ENCODE data around the gene TTF1.

The TTF1 gene

GRCh38 chr9:132401824-132402223 is 4.8 kb downstream of the TTF1 start:
- Histone ChIP-seq H3K4me2 (ENCODE audit: low read depth, low read length, poor library complexity, severe bottlenecking) (peak overlapping the region; percentile 100), H3K27me3 (ENCODE audit: insufficient read depth, low read length, poor library complexity, severe bottlenecking) (peaks cover 7% of the 10 kb centered on the region), H2AFZ (ENCODE audit: low read length) (no peak overlapping the region), H3K4me1 (ENCODE audit: insufficient read depth, low read length, poor library complexity, severe bottlenecking) (peaks cover 44% of the 10 kb centered on the region), H3K36me3 (ENCODE audit: insufficient read depth, low read length) (peaks cover 53% of the 10 kb centered on the region), H3K9ac (ENCODE audit: low read depth, low read length, poor library complexity, severe bottlenecking) (no peak overlapping the region), H3F3A (ENCODE audit: low read depth) (peaks cover 9% of the 10 kb centered on the region), H3K4me3 (ENCODE audit: low read length, poor library complexity, severe bottlenecking) (no peak overlapping the region), H3K79me2 (ENCODE audit: insufficient read depth, low read length) (peaks cover 78% of the 10 kb centered on the region), H4K20me1 (ENCODE audit: insufficient read depth, low read length, poor library complexity, severe bottlenecking) (peaks cover 35% of the 10 kb centered on the region), H3K9me3 (ENCODE audit: insufficient read depth, low read depth, low read length) (no peaks in the 10 kb centered on the region), H3K9me2 (replicated peaks; ENCODE audit: low read depth, low read length) (no peaks in the 10 kb centered on the region)
- TF ChIP-seq, protein P1, sequence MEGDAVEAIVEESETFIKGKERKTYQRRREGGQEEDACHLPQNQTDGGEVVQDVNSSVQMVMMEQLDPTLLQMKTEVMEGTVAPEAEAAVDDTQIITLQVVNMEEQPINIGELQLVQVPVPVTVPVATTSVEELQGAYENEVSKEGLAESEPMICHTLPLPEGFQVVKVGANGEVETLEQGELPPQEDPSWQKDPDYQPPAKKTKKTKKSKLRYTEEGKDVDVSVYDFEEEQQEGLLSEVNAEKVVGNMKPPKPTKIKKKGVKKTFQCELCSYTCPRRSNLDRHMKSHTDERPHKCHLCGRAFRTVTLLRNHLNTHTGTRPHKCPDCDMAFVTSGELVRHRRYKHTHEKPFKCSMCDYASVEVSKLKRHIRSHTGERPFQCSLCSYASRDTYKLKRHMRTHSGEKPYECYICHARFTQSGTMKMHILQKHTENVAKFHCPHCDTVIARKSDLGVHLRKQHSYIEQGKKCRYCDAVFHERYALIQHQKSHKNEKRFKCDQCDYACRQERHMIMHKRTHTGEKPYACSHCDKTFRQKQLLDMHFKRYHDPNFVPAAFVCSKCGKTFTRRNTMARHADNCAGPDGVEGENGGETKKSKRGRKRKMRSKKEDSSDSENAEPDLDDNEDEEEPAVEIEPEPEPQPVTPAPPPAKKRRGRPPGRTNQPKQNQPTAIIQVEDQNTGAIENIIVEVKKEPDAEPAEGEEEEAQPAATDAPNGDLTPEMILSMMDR (conservative IDR thresholded peaks at IDR 0.05; ENCODE audit: low read length): no peak
- TF ChIP-seq EZH2phosphoT487 (IDR thresholded peaks at IDR 0.05; ENCODE audit: borderline replicate concordance): no peak

DNA sequence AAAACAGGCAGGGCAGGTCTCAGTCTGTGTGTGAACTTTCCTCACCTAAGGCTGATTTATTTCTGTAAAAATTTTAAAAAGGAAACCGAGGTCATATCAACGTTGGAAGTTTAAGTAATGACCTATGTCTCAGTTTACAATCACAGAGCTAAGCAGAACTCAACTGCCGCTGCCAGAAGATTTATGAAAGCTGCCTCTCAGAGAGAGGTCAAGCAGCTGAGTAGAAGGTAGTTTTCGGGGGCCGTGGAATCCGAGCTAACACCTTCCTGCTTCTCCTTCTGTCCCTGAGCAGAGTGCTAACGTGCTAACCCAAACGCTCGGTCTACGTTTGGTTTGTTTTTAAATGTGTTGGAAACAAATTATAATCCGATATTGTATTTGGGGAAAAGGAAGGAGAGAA is 11.1 kb downstream of the TTF1 start:
- no peaks in the 10 kb centered on the region for H3F3A ChIP-seq (ENCODE audit: low read depth)
- H3K4me2 ChIP-seq (ENCODE audit: low read depth, low read length, poor library complexity, severe bottlenecking): no peak overlapping the region
- H3K9me3 ChIP-seq (ENCODE audit: insufficient read depth, low read depth, low read length): no peaks in the 10 kb centered on the region
- no peaks in the 10 kb centered on the region for H3K9me2 ChIP-seq (replicated peaks; ENCODE audit: low read depth, low read length)
- no peak overlapping the region for H2AFZ ChIP-seq (ENCODE audit: low read length)
- H3K4me1 ChIP-seq (ENCODE audit: insufficient read depth, low read length, poor library complexity, severe bottlenecking): peaks cover 7% of the 10 kb centered on the region
- H3K79me2 ChIP-seq (ENCODE audit: insufficient read depth, low read length): peaks cover 27% of the 10 kb centered on the region
- TF ChIP-seq EZH2phosphoT487 (IDR thresholded peaks at IDR 0.05; ENCODE audit: borderline replicate concordance): no peak
- TF ChIP-seq, protein P1 (conservative IDR thresholded peaks at IDR 0.05; ENCODE audit: low read length): no peak
- H4K20me1 ChIP-seq (ENCODE audit: insufficient read depth, low read length, poor library complexity, severe bottlenecking): peaks cover 4% of the 10 kb centered on the region
- H3K27me3 ChIP-seq (ENCODE audit: insufficient read depth, low read length, poor library complexity, severe bottlenecking): no peaks in the 10 kb centered on the region
- no peak overlapping the region for H3K9ac ChIP-seq (ENCODE audit: low read depth, low read length, poor library complexity, severe bottlenecking)
- no peak overlapping the region for H3K4me3 ChIP-seq (ENCODE audit: low read length, poor library complexity, severe bottlenecking)
- H3K36me3 ChIP-seq (ENCODE audit: insufficient read depth, low read length): peaks cover 77% of the 10 kb centered on the region

DNA sequence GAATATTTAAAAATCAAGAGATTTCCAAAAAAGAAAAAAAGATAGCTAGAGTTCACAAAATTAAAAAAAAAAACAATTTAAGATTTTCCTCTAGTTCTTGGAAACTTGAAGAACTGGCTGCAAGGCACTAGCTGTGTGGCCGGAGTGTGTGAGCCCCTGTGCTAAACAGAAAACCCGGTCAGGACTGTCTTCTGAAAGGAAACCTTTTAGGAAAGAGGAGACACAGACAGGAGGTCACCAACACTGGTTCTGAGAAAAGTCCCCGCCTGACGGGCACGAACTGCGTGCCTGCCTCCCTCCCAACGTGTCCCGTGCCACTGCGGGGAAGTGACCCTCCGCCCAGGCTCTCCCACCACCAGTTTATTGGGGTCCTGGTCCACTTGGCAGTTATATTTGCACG is 15.2 kb downstream of the TTF1 start:
- no peak overlapping the region for H2AFZ ChIP-seq (ENCODE audit: low read length)
- no peaks in the 10 kb centered on the region for H4K20me1 ChIP-seq (ENCODE audit: insufficient read depth, low read length, poor library complexity, severe bottlenecking)
- no peak overlapping the region for H3K4me2 ChIP-seq (ENCODE audit: low read depth, low read length, poor library complexity, severe bottlenecking)
- no peaks in the 10 kb centered on the region for H3F3A ChIP-seq (ENCODE audit: low read depth)
- H3K4me3 ChIP-seq (ENCODE audit: low read length, poor library complexity, severe bottlenecking): no peak overlapping the region
- no peaks in the 10 kb centered on the region for H3K9me3 ChIP-seq (ENCODE audit: insufficient read depth, low read depth, low read length)
- 0 out of 2 replicates have a peak, but pooled peaks cover 4% of the 10 kb centered on the region for H3K79me2 ChIP-seq (ENCODE audit: insufficient read depth, low read length)
- peaks cover 84% of the 10 kb centered on the region for H3K36me3 ChIP-seq (ENCODE audit: insufficient read depth, low read length)
- H3K27me3 ChIP-seq (ENCODE audit: insufficient read depth, low read length, poor library complexity, severe bottlenecking): no peaks in the 10 kb centered on the region
- no peak overlapping the region for H3K9ac ChIP-seq (ENCODE audit: low read depth, low read length, poor library complexity, severe bottlenecking)
- TF ChIP-seq, protein P1 (conservative IDR thresholded peaks at IDR 0.05; ENCODE audit: low read length): no peak
- TF ChIP-seq EZH2phosphoT487 (IDR thresholded peaks at IDR 0.05; ENCODE audit: borderline replicate concordance): no peak
- H3K9me2 ChIP-seq (replicated peaks; ENCODE audit: low read depth, low read length): no peaks in the 10 kb centered on the region
- H3K4me1 ChIP-seq (ENCODE audit: insufficient read depth, low read length, poor library complexity, severe bottlenecking): no peaks in the 10 kb centered on the region
